Nephron progenitor cell (in vitro differentiated cells): ENCODE data around the gene RETREG3.

Experiments used
- DNase-seq: peaks from one replicate; pipeline ENCODE4 v3.0.0; 2021
- H3K27ac Mint-ChIP-seq: 2 replicates; pipeline ENCODE4 v1.8.0; 2021; ENCODE audit warnings: mild to moderate bottlenecking, moderate library complexity, mixed read lengths
- H3K27me3 Mint-ChIP-seq: 2 replicates; pipeline ENCODE4 v1.8.0; 2021; ENCODE audit warnings: mild to moderate bottlenecking, low read depth, mixed read lengths; ENCODE audit not compliant: poor library complexity
- H3K36me3 Mint-ChIP-seq: 2 replicates; pipeline ENCODE4 v1.8.0; 2021; ENCODE audit warnings: low read depth, mixed read lengths
- H3K4me1 Mint-ChIP-seq: 2 replicates; pipeline ENCODE4 v1.8.0; 2021; ENCODE audit warnings: mixed read lengths
- H3K4me3 Mint-ChIP-seq: 2 replicates; pipeline ENCODE4 v1.8.0; 2021; ENCODE audit warnings: mild to moderate bottlenecking, moderate library complexity, mixed read lengths
- H3K9me3 Mint-ChIP-seq: 2 replicates; pipeline ENCODE4 v1.8.0; 2021; ENCODE audit warnings: mild to moderate bottlenecking, moderate library complexity, mixed read lengths
- TF ChIP-seq, protein P1 (sequence below): fragments of 200-600 bp; sonication (generic); IDR thresholded peaks from 2 replicates; pipeline ENCODE4 v1.5.0; 2021; ENCODE audit warnings: antibody characterized with exemption

Gene RETREG3

GRCh38 chr17:42596386-42596785 lies 12.8 kb downstream of the RETREG3 start:
- Mint-ChIP-seq H3K9me3 (no peaks in the 10 kb centered on the region), H3K4me1 (peaks cover 5% of the 10 kb centered on the region)
- TF ChIP-seq, protein P1, sequence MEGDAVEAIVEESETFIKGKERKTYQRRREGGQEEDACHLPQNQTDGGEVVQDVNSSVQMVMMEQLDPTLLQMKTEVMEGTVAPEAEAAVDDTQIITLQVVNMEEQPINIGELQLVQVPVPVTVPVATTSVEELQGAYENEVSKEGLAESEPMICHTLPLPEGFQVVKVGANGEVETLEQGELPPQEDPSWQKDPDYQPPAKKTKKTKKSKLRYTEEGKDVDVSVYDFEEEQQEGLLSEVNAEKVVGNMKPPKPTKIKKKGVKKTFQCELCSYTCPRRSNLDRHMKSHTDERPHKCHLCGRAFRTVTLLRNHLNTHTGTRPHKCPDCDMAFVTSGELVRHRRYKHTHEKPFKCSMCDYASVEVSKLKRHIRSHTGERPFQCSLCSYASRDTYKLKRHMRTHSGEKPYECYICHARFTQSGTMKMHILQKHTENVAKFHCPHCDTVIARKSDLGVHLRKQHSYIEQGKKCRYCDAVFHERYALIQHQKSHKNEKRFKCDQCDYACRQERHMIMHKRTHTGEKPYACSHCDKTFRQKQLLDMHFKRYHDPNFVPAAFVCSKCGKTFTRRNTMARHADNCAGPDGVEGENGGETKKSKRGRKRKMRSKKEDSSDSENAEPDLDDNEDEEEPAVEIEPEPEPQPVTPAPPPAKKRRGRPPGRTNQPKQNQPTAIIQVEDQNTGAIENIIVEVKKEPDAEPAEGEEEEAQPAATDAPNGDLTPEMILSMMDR, result no peak

GRCh38 chr17:42591411-42591810 lies 17.8 kb downstream of the RETREG3 start:
- TF ChIP-seq, protein P1, result no peak
- H3K9me3 Mint-ChIP-seq, result no peaks in the 10 kb centered on the region
- H3K36me3 Mint-ChIP-seq, result peaks cover 50% of the 10 kb centered on the region
- H3K27ac Mint-ChIP-seq, result no peak overlapping the region
- H3K27me3 Mint-ChIP-seq, result no peaks in the 10 kb centered on the region
- H3K4me3 Mint-ChIP-seq, result no peak overlapping the region
- no peak for DNase-seq
- H3K4me1 Mint-ChIP-seq, result no peaks in the 10 kb centered on the region

More at GRCh38 chr17:42596386-42596785, 12.8 kb downstream of the RETREG3 start:
- Mint-ChIP-seq H3K4me3 (no peak overlapping the region), H3K36me3 (peaks cover 26% of the 10 kb centered on the region), H3K27me3 (no peaks in the 10 kb centered on the region), H3K27ac (no peak overlapping the region)
- no peak for DNase-seq

GRCh38 chr17:42590886-42591285 lies 18.3 kb downstream of the RETREG3 start:
- TF ChIP-seq, protein P1, result no peak
- H3K4me3 Mint-ChIP-seq, result no peak overlapping the region
- H3K9me3 Mint-ChIP-seq, result no peaks in the 10 kb centered on the region
- no peaks in the 10 kb centered on the region for H3K4me1 Mint-ChIP-seq
- DNase-seq, result no peak
- H3K27ac Mint-ChIP-seq, result no peak overlapping the region
- no peaks in the 10 kb centered on the region for H3K27me3 Mint-ChIP-seq
- H3K36me3 Mint-ChIP-seq, result peaks cover 47% of the 10 kb centered on the region

GRCh38 chr17:42586514-42587230 lies 22.5 kb downstream of the RETREG3 start:
- no peaks in the 10 kb centered on the region for H3K9me3 Mint-ChIP-seq
- TF ChIP-seq, protein P1, result no peak
- no peaks in the 10 kb centered on the region for H3K27me3 Mint-ChIP-seq
- no peaks in the 10 kb centered on the region for H3K4me1 Mint-ChIP-seq
- H3K36me3 Mint-ChIP-seq, result peaks cover 53% of the 10 kb centered on the region
- no peak overlapping the region for H3K4me3 Mint-ChIP-seq
- no peak for DNase-seq
- peak overlapping the region; percentile 39 for H3K27ac Mint-ChIP-seq

GRCh38 chr17:42585353-42585752 lies 23.8 kb downstream of the RETREG3 start:
- no peak overlapping the region for H3K4me3 Mint-ChIP-seq
- no peaks in the 10 kb centered on the region for H3K9me3 Mint-ChIP-seq
- no peaks in the 10 kb centered on the region for H3K27me3 Mint-ChIP-seq
- TF ChIP-seq, protein P1, result no peak
- H3K4me1 Mint-ChIP-seq, result no peaks in the 10 kb centered on the region
- peaks cover 44% of the 10 kb centered on the region for H3K36me3 Mint-ChIP-seq
- DNase-seq, result no peak
- H3K27ac Mint-ChIP-seq, result no peak overlapping the region

DNA sequence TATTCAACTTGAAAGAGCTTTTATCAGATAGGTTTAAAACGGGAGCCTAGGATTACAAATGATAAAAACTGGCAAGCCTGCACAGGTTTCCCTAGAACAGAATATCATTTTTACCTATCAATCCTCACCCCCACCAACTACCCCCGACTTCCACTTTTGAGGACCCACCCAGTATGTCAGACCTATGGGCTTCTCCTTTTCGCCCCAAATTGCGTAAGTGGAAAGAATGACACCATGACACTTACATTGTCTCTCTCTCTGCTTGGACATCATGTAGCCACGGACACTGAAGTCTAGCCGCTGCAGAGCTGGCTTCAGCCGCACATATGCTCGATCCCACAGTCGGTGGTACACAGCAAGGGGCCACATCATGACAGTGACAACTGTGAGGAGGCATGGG lies 24.3 kb downstream of the RETREG3 start:
- no peaks in the 10 kb centered on the region for H3K27me3 Mint-ChIP-seq
- peaks cover 40% of the 10 kb centered on the region for H3K36me3 Mint-ChIP-seq
- H3K9me3 Mint-ChIP-seq, result no peaks in the 10 kb centered on the region
- TF ChIP-seq, protein P1, result no peak
- peaks cover under 1% of the 10 kb centered on the region for H3K4me1 Mint-ChIP-seq
- no peak overlapping the region for H3K4me3 Mint-ChIP-seq
- H3K27ac Mint-ChIP-seq, result no peak overlapping the region
- no peak for DNase-seq
